HG02870 (cell line): ENCODE data around the gene C5orf58.

Source experiments
- ATAC-seq: cut with Tn5 transposase; IDR thresholded peaks from one replicate; pipeline ENCODE4 v1.9.1; 2021; ENCODE audit warnings: mild to moderate bottlenecking, moderate library complexity; ENCODE audit not compliant: unreplicated experiment

The C5orf58 gene

DNA sequence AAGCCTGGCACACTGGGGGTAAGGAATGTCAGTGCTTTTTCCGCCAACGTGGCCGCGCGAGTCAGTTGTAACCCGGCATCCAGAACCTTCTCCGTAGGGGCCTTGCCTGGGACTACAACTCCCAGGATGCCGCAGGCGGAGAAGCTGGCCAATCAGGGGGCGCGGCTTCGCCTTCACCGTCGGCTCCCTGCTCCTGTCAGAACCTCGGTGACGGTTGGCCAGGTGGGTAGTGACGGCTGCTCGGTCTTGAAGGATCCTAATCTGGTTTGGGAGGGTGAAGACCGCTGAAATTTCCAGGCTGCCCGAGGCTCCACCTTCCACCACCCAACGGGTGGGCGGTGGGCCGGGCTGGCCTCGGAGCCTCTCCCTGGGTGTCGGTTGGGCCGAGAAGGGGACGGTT lies at the start of gene C5orf58:
C5orf58 (plus strand) TSS at position 200 of the 400 bp plus-strand sequence. CDS start 1,992 bp downstream, outside the sequence.
- no peak for ATAC-seq

GRCh38 chr5:170183816-170184687 lies 48.7 kb upstream of the C5orf58 start:
- ATAC-seq = no peak

GRCh38 chr5:170184737-170185136 lies 48.0 kb upstream of the C5orf58 start:
- ATAC-seq = no peak

DNA sequence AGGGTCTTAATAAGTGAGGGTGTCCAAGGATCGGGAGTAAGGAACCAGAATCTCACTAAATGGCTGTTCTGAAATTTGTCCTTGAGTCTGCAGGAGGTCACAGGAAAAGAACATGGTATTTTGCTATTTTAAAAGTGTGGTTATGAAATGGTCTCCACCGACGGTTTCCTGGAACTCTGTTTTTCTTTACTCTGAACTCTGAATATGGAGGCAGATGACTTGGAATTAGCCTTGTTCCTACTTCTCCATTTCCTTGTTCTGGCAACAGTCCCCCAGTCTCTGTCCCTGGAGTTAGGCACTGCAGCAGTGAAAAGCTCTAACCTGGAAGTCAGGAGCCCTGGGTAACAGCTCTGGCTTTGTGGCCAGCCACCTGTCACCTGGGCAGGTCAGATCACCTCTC lies 46.6 kb upstream of the C5orf58 start:
- ATAC-seq = no peak

DNA sequence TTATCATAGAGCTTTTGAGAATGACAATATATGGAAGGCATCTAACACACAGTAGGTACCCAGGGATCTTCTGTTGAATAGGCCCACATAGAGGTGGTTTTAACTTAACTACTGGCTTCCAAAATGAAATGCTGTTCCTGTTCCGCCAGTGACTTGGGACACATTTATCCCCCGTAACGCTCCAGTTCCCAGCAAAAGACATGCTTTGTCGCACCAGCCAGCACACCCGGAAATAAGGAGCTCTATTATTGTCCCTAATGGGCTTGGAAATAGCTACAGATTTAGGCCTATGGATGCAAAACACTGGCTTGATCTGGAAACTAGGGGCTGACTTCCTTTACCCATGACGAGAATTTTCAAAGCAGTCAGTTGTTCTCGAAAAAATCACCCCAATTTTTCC lies 45.9 kb upstream of the C5orf58 start:
- ATAC-seq = no peak

GRCh38 chr5:170190436-170191134 lies 42.2 kb upstream of the C5orf58 start:
- ATAC-seq = no peak

DNA sequence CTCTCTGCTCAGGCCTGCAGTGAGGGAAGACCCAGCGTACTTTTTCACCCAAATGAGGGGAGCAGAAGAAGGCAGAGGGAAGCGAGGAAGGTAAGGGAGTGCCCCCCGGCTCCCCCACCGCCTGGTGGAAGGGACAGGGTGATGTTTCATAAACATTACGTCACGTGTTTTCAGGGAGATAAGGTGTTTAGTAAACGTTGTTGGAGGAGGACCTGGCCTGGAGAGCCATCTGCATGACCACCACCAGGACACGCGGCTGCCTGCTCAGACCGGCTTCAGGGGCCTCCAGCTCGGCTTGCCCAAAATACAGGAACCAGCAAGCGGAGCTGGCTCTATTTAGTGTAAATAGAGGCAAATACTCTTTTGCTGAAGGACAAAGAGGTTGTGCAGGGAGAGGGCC lies 40.0 kb upstream of the C5orf58 start:
- ATAC-seq = no peak

DNA sequence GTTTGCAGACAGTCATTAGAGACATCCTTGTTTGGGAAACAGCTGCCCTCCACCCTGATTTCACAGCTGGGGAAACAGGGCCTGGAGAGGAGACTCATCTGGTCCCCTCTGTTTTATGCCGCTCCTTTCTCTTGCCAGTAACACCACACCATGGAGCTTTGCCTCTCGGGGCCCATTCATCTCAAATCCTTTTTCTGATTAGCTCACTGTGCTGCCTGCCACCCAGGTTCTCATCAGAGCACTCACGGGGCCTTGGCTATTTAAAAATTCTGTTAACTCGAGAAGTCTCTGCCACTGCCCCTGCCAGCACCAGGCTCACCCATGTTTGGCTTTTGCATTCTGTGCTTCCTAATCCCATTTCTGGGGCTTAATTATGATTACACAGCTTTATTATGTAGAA lies 36.8 kb upstream of the C5orf58 start:
- no peak for ATAC-seq

GRCh38 chr5:170200876-170201275 lies 31.9 kb upstream of the C5orf58 start:
- no peak for ATAC-seq

- no peak for ATAC-seq
Measured at GRCh38 chr5:170201311-170201710, 31.5 kb upstream of the C5orf58 start.

DNA sequence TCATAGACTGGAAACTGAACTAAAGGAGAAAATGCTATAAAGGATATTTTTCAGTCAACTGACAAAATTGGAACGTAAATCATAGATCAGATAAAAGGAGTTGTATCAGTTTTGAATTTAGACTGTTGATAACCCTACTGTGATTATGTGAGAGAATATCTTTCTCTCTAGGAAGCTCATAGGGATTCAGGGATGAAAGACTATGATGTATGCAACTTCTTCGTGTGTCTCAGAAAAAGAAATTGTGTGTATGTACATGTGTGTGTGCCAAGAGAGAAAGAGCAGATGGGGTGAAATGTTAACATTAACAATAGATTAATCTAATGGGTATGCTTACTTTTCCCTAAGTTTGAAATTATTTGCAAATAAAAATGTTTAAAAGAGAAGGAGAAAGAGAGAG lies 30.7 kb upstream of the C5orf58 start:
- no peak for ATAC-seq

GRCh38 chr5:170204202-170204601 lies 28.6 kb upstream of the C5orf58 start:
- ATAC-seq = no peak

DNA sequence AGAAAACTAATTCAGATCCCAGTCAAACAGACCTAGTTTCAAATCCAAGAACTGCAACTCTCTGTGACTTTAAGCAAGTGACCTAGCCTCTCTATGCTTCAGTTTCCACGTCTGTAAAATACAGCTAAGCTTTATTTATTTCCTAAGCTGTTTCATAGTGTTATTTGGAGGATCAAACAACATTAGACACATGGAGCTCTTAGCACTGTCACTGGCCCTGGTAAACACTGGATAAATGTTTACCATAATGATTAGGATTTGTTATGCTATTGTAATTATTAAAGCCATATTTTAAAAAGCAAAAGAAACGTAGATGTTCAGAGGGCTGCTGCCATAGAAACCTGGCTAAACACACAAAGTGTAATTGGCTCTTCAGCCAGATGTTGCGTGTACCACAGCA lies 26.6 kb upstream of the C5orf58 start:
- ATAC-seq = no peak

- ATAC-seq = no peak
Measured at GRCh38 chr5:170206958-170207357, 25.8 kb upstream of the C5orf58 start.

DNA sequence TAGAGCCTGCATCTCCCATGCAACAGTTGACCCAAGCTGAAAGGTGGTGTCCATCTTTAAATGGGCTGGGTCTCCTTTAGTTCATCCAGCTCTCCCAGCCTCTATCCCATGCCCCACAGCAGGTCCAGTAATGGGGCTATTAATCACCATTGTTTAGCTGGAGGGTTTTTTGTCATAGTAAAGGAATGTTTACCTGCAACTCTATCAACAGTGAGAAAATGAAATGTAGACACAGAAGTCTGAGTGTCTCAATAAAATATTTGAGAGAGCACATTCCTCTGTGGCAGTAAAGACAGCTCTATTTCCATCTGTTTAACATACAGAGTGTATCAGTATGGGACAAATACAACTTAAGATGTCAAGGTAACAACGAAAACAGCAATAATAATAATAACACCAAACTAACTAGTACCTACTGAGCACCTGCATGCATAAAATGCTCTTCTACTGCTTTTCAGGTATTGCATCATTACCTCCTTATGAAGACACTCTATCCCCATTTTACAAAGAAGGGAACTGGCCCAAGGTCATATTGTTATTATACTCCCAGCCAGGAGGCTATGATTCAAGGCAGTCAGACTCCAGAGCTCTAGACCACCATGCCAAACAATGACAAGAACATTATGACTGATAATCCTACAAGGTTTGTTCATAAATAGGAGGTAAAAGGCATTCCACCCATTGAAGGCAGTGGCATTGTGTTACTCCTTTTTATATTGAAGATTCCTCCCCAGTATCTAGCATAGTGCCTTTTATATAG lies 21.0 kb upstream of the C5orf58 start:
- no peak for ATAC-seq

GRCh38 chr5:170216257-170216864 lies 16.4 kb upstream of the C5orf58 start:
- no peak for ATAC-seq

DNA sequence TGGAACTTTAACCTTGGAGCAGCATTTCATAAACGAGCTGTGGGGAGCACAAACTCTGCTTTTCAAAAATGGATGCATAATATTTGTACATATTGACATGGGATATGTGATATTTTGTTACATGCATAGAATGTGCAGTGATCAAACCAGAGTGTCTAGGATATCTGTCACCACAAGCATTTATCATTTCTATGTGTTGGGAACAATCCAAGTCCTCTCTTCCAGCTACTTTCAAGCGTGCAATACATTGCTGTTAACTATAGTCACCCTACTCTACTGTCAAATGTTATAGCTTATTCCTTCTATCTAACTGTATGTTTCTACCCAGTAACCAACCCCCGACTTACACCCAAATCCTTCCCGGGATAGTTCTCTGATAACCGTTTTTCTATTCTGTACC lies 15.0 kb upstream of the C5orf58 start:
- no peak for ATAC-seq

- ATAC-seq = no peak
Measured at GRCh38 chr5:170218726-170219125, 14.1 kb upstream of the C5orf58 start.

GRCh38 chr5:170219615-170220014 lies 13.2 kb upstream of the C5orf58 start:
- ATAC-seq = no peak

DNA sequence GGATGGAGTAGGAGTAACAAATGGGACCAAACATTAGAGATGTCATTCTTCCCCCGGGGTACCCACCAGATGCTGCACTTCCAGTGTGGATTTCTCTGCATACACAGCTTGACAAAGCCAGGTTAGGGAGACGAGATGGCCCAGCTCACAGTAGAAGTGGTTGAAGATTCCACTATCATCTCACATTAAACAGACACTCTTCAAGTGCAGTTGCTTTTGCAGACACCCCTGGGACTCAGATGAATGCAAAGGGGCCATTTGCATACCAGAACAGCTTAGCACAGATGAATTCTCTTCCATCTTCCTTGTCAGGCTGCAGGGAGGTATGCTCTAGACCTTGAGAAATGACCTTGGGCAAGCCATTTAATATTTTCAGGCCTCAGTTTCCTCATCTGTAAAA lies 12.6 kb upstream of the C5orf58 start:
- no peak for ATAC-seq

- ATAC-seq = no peak
Measured at GRCh38 chr5:170221327-170221741, 11.5 kb upstream of the C5orf58 start.
